ENCODE results near the gene REPIN1. TPM values are rescaled to one million over a fixed set of nuclear protein-coding genes. Genes with fewer than 3 reads are reported as not detected.

REPIN1 gene
- total RNA-seq, 1 donor from 2014 or later = 26.8 TPM

DNA sequence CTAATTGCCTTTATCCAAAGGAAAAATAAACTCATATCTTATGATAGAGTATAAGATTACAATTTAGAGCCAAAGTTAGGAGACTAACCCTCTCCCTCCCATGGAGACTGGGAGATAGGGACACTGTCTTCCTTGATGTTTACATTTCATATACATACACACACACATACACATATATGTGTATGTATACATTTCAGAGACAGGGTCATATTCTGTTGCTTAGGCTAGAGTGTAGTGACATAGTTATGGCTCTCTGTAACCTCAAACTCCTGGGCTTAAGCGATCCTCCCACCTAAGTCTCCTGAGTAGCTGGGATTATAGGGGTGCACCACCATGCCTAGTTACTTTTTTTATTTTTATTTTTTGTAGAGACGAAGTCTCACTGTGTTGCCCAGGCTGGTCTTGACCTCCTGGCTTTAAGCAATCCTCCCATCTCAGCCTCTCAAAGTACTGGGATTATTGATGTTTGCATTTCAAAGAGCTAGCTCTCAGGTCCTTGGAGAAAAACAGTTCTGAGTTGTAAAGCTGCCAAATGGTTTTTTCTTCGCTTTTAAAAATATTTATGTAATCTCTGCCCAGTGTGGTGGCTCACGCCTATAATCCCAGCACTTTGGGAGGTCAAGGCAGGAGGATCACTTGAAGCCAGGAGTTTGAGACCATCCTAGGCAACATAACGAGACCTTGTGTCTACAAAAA, 8.1 kb upstream of the REPIN1 start:
- DNase-seq = no peak

DNA sequence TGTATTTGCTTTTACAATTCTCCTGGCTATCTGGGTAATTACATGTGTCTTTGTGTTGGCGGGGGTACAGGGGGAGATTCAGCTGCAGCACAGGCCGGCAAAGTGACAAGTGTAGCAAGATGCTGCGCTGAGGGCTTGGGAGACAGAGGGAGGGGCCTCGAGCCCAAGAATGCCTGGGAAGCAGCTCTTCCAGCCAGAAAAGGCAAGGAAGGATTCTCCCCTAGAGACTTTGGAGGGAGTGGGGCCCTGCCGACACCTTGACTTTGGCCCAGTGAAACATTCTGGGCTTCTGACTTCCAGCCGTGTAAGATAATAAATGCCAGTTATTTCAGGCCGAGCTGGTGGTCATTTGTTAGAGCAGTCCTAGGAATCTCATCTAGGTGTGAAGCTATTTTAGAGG, 7.2 kb upstream of the REPIN1 start:
- no peak for DNase-seq

DNA sequence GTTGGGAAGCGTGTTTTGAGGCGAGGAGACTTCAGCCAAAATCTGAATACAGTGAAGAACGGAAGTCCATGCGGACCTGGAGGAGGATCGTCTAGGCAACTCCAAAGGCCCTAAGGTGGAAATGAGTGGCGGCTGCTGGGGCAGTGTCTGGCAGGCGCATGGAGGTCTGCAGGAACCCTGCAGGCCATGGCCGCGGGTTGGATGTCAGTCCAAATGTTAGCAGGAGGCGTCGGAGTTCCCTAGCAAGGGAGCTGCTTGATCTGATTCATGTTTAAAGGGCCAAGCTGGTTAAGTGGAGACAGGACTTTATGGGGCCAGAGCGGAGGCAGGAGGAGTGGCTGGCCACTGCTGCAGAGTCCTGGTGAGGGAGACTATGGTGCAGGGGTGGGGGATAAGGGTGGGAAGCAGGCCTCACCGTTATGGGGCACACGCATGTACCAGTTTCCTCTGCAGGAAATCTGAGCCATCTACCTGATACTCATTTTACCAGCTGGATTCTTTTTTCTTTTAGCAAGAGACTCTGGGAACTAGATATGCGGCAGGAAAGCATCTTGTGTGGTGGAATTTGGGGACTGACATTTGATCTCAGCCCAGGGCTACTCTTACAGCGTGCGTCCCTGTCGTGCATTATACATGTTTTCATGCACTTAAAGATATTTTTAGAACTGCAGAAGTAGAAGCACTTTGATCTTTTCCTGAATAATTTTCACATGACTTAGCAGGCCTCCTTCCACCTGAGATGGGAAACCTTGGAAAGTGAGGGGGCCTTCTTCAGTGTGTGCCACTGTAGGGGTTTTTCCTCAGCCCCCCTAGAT, 6.6 kb upstream of the REPIN1 start:
- no peak for DNase-seq

DNA sequence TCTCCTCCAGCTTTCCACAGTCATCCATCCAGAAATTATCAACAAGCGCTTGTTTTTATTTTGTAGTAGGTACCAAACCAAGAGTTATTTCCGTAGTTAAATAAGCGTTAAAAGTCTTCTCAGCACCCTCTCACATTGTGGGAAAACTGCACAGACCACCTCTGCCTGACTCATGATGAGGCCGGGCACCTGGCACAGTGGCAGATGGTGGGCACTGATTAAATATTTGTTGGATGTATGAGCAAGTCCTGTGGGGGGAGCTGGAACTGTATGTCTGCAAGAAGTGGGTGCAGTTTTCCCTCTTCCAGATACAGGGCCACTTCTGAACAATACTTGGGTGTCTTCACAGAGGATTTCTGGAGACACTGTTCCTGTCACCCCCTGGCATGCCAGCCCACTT, 5.3 kb upstream of the REPIN1 start:
- no peak for DNase-seq

DNA sequence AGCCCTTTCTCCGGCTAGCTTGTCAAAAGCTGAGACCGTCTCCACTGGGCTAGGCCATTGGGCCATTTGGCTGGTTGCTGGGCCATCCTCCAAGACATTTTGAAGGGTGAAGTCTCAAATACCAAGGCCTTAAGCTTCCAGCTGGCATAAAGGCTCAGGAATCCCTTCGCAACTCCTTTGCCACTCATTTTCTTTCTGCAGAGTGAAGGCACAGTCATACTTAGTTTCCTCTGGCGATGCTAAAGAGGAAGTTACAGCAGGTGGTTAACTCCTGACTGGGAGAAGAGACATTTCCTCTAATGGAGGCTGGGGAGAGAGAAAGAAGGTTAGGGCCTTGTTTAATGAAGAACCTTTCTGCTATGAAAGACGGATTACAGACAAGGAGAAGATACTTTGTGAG, 4.8 kb upstream of the REPIN1 start:
- no peak for DNase-seq

DNA sequence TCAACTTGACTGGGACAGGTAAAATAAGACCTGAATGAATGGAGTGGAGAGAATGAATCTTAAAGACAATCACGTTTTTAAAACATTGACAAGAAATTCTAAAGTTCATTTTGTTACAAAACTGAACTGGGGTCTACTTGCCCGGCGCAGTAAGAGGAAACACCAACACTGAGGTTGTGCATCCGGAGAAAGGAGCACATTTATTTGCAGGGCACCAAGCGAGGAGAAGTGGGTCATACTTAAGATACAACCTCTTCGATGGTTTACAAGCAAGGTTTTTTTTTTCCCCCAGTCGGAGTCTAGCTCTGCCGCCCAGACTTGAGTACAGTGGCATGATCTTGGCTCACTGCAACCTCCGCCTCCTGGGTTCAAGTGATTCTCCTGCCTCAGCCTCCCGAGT, 3.4 kb upstream of the REPIN1 start:
- DNase-seq = no peak

DNA sequence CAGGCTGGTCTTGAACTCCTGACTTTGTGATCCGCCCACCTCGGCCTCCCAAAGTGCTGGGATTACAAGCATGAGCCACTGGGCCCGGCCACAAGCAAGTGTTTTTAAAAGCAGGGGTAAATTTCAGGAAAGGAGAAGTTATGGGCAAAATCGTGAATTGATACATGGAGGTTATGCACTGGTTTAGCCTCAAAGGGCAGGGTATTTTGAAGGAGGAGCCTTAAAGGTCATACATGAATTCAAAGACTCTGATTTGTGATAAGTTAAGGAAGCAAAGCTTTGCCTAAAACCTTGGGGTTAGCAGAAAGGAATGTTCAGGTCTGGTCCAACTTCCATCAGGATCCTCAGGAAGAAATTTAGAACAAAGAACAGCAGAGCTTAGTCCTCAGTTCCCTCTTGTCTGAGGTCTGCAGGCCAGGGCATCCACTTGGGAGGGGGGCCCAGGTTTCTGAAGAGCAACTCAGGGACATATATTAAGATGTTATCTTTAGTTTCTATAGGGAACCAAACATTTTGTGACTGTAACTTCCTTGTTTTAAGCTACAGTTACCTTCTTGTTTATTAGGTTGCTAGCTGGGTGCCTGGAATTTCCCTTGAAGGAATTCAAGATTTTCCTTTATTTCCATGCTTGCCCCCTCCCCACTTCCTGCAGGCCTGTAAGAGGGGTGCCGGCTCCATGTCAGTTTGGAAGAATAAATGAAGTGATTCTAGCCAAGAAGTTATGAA, 2.8 kb upstream of the REPIN1 start:
- no peak for DNase-seq

DNA sequence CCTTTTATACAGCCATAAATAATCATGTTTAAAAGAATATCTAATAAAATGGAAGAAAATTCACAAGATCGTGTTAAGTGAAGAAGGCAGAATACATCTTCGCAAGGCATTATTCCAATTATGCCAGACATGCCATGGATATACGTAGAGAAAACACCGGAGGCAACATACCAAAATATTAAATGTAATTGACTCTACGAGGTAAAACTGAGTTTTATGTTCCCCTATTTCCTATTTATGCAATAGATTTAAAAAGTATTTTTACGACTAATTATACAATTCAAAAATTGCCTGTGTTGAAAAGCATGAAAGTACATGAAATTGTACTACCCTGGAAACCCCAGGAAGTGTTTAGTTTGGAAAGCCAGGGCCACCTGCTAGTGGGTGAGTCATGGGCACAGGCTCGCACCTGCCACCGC, 936 bp upstream of the REPIN1 start:
- DNase-seq = no peak

DNA sequence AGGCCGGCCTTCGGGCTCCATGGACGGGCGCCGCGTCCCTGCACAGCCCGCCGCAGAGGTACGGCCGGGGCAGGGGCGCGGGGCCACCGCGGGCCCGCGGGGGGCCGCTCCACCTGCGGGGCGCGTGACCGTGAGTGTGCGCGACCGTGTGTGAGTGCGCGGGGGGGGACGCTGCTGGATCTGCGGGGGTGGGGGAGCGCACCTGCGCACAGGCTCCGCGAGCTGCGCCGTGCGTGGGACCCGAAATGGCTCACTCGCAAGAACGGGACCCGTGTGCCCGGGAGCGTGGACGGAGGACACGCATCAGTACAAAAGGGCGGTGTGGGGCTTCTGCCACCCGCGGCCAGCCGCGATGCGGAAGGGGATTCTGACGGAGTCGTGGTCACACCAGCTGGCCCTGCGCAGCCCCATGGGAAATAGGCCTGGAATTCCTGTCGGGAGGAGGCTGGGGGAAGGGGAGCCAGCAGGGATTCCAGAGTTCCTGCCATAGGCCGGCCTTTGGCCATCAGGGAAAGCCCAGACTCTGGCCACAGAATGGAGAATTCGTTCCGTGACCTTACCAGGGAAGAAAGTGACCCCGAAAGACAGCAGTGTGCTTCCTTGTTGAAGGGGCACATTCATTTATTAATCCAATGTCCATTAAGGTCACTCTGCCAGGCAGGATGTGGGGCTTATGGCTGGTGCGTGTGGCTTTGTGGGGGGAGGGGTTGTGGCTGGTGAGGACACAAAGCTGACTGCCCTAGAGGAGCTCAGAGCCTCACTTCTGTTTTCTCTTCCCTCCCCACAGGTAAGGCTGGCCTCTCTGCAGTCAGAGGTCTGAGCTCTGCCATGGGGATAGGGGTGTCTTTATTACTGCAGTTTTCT, 494 bp downstream of the REPIN1 start:
- DNase-seq = no peak

DNA sequence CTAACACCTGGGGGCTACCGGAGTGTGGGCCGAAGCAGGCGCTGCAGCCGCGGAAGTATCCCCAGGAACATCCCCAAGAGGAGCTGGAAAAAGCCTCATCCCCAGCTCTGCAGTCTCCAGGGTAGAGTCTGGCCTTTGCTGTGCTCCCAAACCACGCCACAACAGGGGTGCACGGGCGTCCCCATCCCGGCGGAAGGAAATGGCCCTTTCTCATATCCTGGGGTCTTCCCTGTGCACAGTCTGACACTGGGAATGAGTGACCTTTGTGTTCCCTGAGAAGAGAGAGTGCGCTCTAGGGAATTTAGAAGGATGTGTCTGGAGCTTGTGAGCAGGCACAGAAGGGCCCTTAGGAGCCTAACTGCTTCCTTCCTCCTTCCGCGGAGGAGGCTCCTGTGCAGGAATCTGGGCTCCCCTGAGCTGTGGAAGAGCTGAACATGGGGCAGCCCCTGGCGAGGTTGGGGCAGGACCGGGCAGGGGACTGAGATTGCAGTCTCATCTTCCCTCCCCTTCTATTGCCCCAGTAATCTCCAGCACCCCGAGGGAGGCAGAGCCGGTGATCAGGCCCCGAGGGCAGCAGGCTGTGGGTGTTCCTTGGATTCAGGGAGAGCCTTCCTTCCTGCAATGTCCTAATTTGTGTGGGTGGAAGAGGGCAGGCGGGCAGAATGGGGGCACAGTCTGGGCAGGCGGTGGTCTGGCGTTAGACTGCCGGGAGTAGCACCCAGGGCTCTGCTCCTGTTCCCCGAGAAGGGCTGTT, 1.3 kb downstream of the REPIN1 start:
- no peak for DNase-seq

DNA sequence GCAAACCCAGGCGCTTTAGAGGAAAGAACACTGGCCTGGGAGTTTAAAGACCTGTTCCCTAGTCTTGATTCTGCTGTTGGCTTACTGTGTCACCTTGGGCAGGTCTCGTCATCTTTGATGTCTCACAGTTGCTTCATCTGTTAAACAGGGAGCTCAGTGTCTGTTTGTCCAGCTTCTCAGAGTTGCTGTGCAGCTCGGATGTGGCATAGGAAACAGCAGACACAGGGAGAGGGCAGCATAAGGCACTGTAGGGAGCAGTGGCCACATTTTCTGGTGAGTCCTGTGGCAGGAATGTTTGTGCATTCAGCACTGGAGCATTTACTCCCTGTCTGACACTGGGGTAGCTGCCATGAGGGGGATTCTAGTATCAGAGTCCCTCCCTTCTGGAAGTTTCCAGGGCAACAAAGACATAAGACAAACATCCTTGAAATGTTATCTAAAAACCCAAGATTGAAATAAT, 2.0 kb downstream of the REPIN1 start:
- no peak for DNase-seq

DNA sequence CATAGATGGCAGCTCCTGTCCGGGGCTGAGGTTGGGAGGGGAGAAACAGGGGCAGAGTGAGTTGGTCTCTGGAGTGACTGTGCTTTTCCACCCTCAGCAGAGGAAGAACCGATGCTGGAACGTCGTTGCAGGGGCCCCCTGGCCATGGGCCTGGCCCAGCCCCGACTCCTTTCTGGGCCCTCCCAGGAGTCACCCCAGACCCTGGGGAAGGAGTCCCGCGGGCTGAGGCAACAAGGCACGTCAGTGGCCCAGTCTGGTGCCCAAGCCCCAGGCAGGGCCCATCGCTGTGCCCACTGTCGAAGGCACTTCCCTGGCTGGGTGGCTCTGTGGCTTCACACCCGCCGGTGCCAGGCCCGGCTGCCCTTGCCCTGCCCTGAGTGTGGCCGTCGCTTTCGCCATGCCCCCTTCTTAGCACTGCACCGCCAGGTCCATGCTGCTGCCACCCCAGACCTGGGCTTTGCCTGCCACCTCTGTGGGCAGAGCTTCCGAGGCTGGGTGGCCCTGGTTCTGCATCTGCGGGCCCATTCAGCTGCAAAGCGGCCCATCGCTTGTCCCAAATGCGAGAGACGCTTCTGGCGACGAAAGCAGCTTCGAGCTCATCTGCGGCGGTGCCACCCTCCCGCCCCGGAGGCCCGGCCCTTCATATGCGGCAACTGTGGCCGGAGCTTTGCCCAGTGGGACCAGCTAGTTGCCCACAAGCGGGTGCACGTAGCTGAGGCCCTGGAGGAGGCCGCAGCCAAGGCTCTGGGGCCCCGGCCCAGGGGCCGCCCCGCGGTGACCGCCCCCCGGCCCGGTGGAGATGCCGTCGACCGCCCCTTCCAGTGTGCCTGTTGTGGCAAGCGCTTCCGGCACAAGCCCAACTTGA, 2.7 kb downstream of the REPIN1 start:
- no peak for DNase-seq

DNA sequence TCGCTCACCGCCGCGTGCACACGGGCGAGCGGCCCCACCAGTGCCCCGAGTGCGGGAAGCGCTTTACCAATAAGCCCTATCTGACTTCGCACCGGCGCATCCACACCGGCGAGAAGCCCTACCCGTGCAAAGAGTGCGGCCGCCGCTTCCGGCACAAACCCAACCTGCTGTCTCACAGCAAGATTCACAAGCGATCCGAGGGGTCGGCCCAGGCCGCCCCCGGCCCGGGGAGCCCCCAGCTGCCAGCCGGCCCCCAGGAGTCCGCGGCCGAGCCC, 3.3 kb downstream of the REPIN1 start:
- no peak for DNase-seq

DNA sequence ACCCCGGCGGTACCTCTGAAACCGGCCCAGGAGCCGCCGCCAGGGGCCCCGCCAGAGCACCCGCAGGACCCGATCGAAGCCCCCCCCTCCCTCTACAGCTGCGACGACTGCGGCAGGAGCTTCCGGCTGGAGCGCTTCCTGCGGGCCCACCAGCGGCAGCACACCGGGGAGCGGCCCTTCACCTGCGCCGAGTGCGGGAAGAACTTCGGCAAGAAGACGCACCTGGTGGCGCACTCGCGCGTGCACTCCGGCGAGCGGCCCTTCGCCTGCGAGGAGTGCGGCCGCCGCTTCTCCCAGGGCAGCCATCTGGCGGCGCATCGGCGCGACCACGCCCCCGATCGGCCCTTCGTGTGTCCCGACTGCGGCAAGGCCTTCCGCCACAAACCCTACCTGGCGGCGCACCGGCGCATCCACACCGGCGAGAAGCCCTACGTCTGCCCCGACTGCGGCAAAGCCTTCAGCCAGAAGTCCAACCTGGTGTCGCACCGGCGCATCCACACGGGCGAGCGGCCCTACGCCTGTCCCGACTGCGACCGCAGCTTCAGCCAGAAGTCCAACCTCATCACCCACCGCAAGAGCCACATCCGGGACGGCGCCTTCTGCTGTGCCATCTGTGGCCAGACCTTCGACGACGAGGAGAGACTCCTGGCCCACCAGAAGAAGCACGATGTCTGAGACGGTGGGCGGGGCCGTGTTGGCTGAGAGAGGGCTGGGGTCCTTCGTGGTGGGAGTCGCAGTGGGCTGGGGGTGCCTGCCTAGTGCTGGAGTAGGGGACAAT, 3.8 kb downstream of the REPIN1 start:
- no peak for DNase-seq

DNA sequence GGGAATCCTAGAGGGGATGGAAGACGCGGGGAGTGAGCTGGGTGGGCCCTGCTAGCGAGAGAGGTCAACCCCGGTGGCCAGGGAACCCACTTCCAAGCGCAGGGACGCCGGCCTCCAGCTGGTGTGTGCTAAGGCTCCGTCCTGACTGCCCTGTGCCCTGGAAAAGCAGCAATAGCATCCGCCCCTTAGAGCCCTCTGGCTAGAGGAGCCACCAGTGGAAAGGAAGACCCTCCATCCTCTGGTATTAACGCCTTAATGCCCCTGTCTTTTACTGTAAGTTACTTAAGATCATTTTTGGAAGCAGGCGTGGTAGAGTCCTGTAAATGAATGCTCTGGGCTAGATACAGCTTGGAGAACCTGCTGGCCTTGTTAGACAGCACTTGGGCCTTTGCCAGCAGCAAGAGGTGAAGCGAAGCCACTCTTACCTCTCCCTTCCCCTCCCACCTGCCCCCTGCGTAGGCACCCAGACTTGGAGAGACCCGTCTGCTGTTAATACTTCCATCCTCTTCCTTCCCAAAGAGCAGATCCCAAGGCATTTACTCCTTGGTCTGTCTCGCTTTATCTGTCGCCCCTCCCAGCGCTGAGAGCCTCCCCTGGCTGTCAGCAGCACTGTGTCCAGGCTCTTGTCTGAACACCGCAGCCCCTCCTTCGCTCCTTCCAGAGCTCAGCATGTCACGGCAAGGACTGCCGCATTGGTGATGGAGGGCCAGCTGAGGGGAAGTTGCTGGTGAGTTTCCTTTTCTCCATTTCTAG, 4.6 kb downstream of the REPIN1 start:
- DNase-seq = no peak

DNA sequence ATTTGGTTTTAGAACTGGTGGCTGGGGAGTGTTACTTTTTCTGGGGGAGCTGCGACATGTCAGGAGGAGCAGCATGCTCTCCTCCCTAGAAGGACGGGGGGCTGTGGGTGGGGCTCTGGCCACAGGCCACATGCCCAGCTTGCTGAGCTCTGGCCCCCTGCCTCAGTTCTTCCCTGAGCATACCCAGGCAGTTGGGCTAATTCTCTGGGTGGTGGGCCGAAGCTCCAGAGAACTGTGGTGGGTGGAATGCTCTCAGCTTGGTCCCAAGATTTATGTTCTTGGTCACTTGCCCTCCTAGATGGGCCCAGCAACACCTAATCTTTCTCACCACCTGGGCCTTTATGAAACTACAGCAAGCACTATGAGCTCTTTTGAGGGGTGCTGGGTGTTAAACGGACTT, 5.4 kb downstream of the REPIN1 start:
- no peak for DNase-seq

DNA sequence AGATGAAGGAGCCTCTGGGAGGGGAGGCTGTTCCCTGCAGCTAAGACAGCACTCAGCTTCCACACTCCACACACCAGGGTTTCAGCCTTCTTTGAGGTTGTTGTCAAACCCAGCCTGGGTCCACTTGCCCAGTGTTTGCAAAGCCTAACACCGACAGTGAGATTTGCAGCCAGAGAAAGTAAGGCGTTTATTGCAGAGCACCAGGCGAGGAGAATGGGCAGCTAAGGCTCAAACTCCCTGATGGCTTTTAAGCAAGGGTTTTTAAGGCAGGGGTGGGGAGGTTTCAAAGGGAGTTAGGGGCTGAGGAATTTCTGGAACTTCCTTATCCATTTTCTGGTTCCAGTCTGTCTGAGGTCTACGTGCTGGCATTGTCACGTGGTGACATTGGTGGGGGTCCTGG, 5.8 kb downstream of the REPIN1 start:
- DNase-seq = no peak

DNA sequence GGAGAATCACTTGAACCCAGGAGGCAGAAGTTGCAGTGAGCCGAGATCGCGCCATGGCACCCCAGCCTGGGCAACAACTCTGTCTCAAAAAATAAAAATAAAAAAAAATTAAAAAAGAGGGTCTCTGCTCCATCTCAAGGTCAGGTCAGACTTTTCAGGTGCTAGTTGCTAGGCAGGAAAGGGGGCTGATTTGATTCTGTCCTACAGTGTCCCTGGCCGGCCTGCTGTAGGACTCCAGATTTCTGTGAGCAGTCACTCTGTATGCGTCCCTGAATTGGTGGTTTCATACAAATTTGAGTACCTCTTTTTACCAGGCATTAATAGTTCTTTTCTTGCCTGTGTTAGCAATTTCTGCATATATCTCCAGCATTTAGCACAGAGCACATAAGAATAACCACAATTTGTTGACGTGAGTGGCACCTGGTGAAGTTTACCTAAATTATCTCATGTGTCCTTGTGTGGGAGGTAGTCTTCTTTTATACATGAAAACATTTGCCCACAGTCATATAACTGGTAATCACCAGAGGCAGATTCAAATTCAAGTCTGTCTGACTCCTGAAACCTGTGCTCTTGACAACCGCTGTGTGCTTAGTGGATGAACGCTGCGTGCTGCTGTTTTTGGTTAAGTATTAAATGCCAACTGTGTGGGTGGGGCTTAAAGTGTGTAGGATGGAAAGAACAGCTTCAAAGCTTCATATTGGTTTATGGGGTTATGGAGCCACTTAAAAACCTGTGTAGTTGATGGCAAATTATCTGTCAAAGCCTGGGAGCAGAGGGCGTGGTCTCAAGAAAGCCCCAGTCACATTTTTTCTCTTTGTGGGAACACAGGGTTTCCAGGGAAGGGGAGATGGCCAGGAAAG, 7.3 kb downstream of the REPIN1 start:
- DNase-seq = no peak

All from occipital lobe (tissue), 2 donors.